AG10803 (cell line): ENCODE measurements around the gene KCNA5.

Experiments used
- DNase-seq: peaks from one replicate; pipeline ENCODE4 v3.0.0; 2010; ENCODE audit warnings: low read depth
- H3K4me3 ChIP-seq: 2 replicates; pipeline ENCODE4 v1.5.1; 2011; ENCODE audit warnings: mild to moderate bottlenecking, low read length, control low read depth
- CTCF ChIP-seq: conservative IDR thresholded peaks from 2 replicates; pipeline ENCODE4 v1.5.1; 2011; ENCODE audit warnings: mild to moderate bottlenecking, low read length, control low read depth, inconsistent platforms

Gene KCNA5

DNA sequence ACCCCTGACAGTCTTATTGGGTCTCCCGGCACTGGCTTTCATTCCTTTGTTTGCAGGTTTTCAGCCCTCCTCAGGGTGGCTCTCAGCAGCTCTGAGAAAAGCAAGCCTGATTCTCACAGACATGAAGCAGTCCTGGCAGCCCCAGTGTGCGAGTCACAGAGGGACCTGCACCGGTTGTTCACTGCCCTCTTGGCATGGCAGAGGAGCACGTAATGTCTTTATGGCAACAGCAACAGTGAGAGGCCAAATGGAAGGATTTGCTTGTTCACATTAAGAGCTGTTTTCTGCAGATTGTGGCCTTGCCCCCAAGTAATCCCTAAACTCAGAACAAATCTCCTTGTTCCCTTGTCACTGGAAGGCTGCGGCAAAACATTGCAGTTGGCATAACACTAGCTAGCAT is 3.4 kb downstream of the KCNA5 start:
- DNase-seq = no peak
- no peak overlapping the region for H3K4me3 ChIP-seq
- no peak for TF ChIP-seq CTCF

DNA sequence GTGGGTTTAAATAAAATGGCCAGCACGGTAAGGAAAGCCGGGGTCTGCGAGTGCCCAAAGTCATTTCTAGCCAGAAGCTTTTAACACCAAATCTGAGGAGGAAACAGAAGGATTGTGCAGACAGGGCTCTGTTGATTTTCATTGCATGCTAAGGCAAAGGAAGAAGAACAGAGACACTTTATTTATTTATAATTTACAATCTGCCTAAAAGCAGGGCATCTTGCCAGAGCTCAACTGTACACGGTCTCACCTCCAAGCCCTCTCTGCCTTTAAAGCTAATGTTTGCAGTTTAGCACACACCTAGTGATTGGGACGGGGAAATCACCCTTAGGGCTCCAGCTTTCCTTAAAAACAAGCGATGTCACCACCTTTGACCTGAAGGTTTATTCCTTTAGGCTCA is 4.0 kb downstream of the KCNA5 start:
- DNase-seq = no peak
- no peak overlapping the region for H3K4me3 ChIP-seq
- no peak for TF ChIP-seq CTCF

DNA sequence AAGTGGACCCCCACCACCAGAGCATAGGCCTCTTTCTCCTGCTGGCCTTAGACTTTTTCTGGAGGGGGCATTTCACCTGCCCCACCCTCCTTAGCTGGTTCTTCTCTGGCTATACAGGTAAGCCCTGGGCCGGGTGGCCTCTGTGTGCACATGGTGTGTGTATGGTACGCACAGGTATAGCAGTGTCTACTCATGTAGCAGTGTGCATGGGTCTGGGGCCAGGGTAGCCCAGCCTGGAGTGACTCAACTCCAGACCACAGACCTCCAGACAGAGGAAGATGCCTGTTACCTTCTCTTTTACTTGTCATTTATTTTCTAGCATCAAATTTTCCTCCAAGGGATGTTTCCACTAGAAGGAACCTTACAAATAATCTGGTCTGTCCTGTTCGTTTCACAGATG is 6.9 kb downstream of the KCNA5 start:
- H3K4me3 ChIP-seq = no peak overlapping the region
- DNase-seq = no peak
- no peak for TF ChIP-seq CTCF

DNA sequence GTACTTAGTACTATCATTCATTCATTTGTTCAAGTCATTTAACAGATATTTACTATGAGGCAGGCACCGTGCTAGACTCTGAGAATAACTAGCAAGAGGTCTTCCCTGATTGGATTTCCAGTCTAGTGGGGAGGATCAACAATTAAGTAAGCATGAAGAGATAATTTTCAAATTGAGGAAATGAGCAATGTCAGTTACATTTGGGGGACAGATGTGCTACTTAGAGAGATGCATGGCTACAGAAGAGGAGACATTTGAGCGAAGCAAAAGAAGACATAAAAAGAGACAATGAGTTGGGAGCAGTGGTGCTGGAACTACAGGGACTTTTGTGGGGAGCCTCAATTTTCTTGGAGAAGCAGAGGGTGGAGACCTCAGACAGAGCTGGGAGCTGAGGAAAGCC is 7.7 kb downstream of the KCNA5 start:
- no peak for TF ChIP-seq CTCF
- H3K4me3 ChIP-seq = no peak overlapping the region
- DNase-seq = no peak

DNA sequence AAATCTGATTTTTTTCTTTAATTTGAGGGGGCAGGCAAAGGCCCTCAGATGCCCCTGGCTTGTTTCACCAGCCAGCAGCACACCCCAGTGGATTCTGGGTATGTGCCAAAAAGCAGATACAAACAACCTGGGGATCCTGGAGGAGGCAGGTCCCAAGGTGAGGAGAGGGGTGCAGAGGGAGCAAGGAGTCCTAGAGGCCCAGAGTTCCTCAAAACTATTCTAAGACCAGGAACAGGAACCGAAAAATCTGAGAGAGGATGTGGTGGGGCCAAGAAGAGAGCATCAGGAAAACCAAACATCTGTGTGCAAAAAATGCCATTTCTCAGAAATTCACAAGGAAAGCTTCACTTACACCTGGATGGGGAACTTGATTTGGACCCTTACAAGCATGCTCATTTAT is 8.2 kb downstream of the KCNA5 start:
- TF ChIP-seq CTCF = no peak
- DNase-seq = no peak
- H3K4me3 ChIP-seq = no peak overlapping the region

DNA sequence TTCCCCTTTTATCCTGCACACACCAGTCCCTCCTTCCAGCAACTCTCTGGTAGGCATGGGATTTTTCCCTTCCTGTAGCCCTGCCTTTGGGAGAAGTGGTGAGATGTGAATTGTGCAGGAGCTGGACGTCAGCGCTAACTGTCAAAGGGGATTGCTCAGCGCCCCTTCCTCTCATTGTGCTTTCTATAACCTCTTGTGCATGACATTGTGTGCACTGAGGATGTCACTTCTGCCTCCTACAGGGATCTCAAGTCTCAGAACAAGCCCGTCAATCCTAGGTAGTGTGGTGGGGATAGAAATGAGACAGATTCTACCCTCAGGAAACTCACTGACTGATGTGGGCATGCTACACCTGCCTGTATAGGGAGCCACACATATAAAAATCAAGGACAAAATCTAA is 8.7 kb downstream of the KCNA5 start:
- H3K4me3 ChIP-seq = no peak overlapping the region
- no peak for DNase-seq
- TF ChIP-seq CTCF = no peak

GRCh38 chr12:5059358-5059757 is 15.7 kb downstream of the KCNA5 start:
- H3K4me3 ChIP-seq = no peak overlapping the region
- DNase-seq = no peak
- no peak for TF ChIP-seq CTCF
